ENCODE results near the gene MAP2K6.

GRCh38 chr17:69547230-69547629, 132.7 kb downstream of the MAP2K6 start:
- TF ChIP-seq SIN3A (IDR thresholded peaks at IDR 0.05; ENCODE audit: low read depth, low read length) (no peak), MXI1 (IDR thresholded peaks at IDR 0.05; ENCODE audit: low read depth, low read length) (no peak), SRF (IDR thresholded peaks at IDR 0.05; ENCODE audit: low read depth in 2 of 2, low read length in 2 of 2) (no peak)
